Stimulated activated naive CD8-positive, alpha-beta T cell treated with anti-CD3 and anti-CD28 coated beads, Interleukin-15, Interleukin-2, amounts not matched to agents 100 U/mL and 50 U/mL, for 24 hours (primary cell): Measurements from ENCODE around the gene WDR13.
A peak's percentile ranks its signal among the peaks of the same experiment; 100 is the strongest.
"Not testable (repeated sequence)": the region's sequence is repeated elsewhere in the genome, so short reads cannot be mapped to it uniquely, and the experiment has no call there.

Experiments
- ATAC-seq: fragments of 150-1000 bp; cut with Tn5 transposase; one replicate; pipeline ENCODE4 v1.10.0; 2021
- DNase-seq: peaks from one replicate; pipeline ENCODE4 v3.0.0; 2021

The WDR13 gene

GRCh38 chrX:48595929-48596328 is 1.4 kb upstream of the WDR13 start:
- ATAC-seq (no peak), DNase-seq (no peak)

- DNase-seq (no peak), ATAC-seq (no peak)
These were observed 1.3 kb downstream of the WDR13 start for GRCh38 chrX:48598614-48599013.

GRCh38 chrX:48599341-48599740 is 2.0 kb downstream of the WDR13 start:
- no peak for DNase-seq

GRCh38 chrX:48600226-48600625 is 2.9 kb downstream of the WDR13 start:
- DNase-seq (no peak), ATAC-seq (no peak)

More at GRCh38 chrX:48599341-48599740, 2.0 kb downstream of the WDR13 start:
- ATAC-seq = no peak

GRCh38 chrX:48601741-48602394 is 4.6 kb downstream of the WDR13 start:
- ATAC-seq (no peak), DNase-seq (no peak)

GRCh38 chrX:48604701-48605100 is 7.4 kb downstream of the WDR13 start:
- no peak for DNase-seq

GRCh38 chrX:48606091-48606490 is 8.8 kb downstream of the WDR13 start:
- DNase-seq (no peak), ATAC-seq (no peak)

More at GRCh38 chrX:48604701-48605100, 7.4 kb downstream of the WDR13 start:
- no peak for ATAC-seq

- DNase-seq (no peak), ATAC-seq (no peak)
These were observed 14.4 kb downstream of the WDR13 start for GRCh38 chrX:48611703-48612102.

- no peak for ATAC-seq
These were observed 16.3 kb downstream of the WDR13 start for GRCh38 chrX:48613502-48614160.

GRCh38 chrX:48616576-48616975 is 19.3 kb downstream of the WDR13 start:
- no peak for ATAC-seq

More at GRCh38 chrX:48613502-48614160, 16.3 kb downstream of the WDR13 start:
- DNase-seq = no peak

GRCh38 chrX:48617542-48618340 is 20.4 kb downstream of the WDR13 start:
- ATAC-seq = peak; percentile 61
- DNase-seq = no peak

More at GRCh38 chrX:48616576-48616975, 19.3 kb downstream of the WDR13 start:
- DNase-seq = no peak

GRCh38 chrX:48626401-48627298 is 29.4 kb downstream of the WDR13 start:
- no peak for DNase-seq
- no peak for ATAC-seq

- peak; percentile 64 for DNase-seq
These were observed 34.2 kb downstream of the WDR13 start for GRCh38 chrX:48631376-48632090.

GRCh38 chrX:48632207-48632606 is 34.9 kb downstream of the WDR13 start:
- ATAC-seq (no peak), DNase-seq (no peak)

More at GRCh38 chrX:48631376-48632090, 34.2 kb downstream of the WDR13 start:
- ATAC-seq = peak; percentile 72

- DNase-seq (no peak), ATAC-seq (no peak)
These were observed 39.0 kb downstream of the WDR13 start for GRCh38 chrX:48636301-48636700.

GRCh38 chrX:48636776-48637175 is 39.5 kb downstream of the WDR13 start:
- ATAC-seq (no peak), DNase-seq (no peak)

GRCh38 chrX:48645669-48646068 is 48.4 kb downstream of the WDR13 start:
- ATAC-seq = no peak
- no peak for DNase-seq

- ATAC-seq (no peak), DNase-seq (peak; percentile 10)
These were observed 51.1 kb downstream of the WDR13 start for GRCh38 chrX:48648336-48648751.

GRCh38 chrX:48649102-48649501 is 51.8 kb downstream of the WDR13 start:
- DNase-seq = no peak
- ATAC-seq = no peak

- not testable (repeated sequence) for DNase-seq
These were observed 54.8 kb downstream of the WDR13 start for GRCh38 chrX:48652055-48652579.

GRCh38 chrX:48654746-48655145 is 57.5 kb downstream of the WDR13 start:
- not testable (repeated sequence) for ATAC-seq

More at GRCh38 chrX:48652055-48652579, 54.8 kb downstream of the WDR13 start:
- not testable (repeated sequence) for ATAC-seq

More at GRCh38 chrX:48654746-48655145, 57.5 kb downstream of the WDR13 start:
- DNase-seq = not testable (repeated sequence)
